Measurements from ENCODE around the gene HS3ST5.

GRCh38 chr6:114291428-114291827 lies 51.4 kb downstream of the HS3ST5 start:
- TF ChIP-seq, protein P1, sequence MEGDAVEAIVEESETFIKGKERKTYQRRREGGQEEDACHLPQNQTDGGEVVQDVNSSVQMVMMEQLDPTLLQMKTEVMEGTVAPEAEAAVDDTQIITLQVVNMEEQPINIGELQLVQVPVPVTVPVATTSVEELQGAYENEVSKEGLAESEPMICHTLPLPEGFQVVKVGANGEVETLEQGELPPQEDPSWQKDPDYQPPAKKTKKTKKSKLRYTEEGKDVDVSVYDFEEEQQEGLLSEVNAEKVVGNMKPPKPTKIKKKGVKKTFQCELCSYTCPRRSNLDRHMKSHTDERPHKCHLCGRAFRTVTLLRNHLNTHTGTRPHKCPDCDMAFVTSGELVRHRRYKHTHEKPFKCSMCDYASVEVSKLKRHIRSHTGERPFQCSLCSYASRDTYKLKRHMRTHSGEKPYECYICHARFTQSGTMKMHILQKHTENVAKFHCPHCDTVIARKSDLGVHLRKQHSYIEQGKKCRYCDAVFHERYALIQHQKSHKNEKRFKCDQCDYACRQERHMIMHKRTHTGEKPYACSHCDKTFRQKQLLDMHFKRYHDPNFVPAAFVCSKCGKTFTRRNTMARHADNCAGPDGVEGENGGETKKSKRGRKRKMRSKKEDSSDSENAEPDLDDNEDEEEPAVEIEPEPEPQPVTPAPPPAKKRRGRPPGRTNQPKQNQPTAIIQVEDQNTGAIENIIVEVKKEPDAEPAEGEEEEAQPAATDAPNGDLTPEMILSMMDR (IDR thresholded peaks at IDR 0.05; ENCODE audit: extremely low read depth in 1 of 2, insufficient read depth in 1 of 2, low read depth in 1 of 2, low read length in 2 of 2): no peak
- no peak for TF ChIP-seq EZH2 (IDR thresholded peaks at IDR 0.05; ENCODE audit: borderline replicate concordance, low read depth, low read length, severe bottlenecking)
- TF ChIP-seq POLR2AphosphoS5 (IDR thresholded peaks at IDR 0.05; ENCODE audit: insufficient read depth, low read depth, low read length): no peak
- TF ChIP-seq MAX (IDR thresholded peaks at IDR 0.05; ENCODE audit: insufficient read depth, insufficient read length): no peak
- TF ChIP-seq POLR2A (IDR thresholded peaks at IDR 0.05; ENCODE audit: low read depth, low read length): no peak
- no peak for TF ChIP-seq GATA2 (IDR thresholded peaks at IDR 0.05; ENCODE audit: insufficient read depth, insufficient read length, low read depth, low read length)
- TF ChIP-seq FOS (IDR thresholded peaks at IDR 0.05; ENCODE audit: borderline replicate concordance, insufficient read depth, low read length): no peak
- no peak for TF ChIP-seq MYC (IDR thresholded peaks at IDR 0.05; ENCODE audit: low read depth, low read length)
- TF ChIP-seq JUN (IDR thresholded peaks at IDR 0.05; ENCODE audit: borderline replicate concordance, insufficient read depth, insufficient read length, low read depth): no peak
